ENCODE measurements around the gene RAB23. TPM values are rescaled to one million over a fixed set of nuclear protein-coding genes. Genes with fewer than 3 reads are reported as not detected.
A peak's percentile ranks its signal among the peaks of the same experiment; 100 is the strongest.

Gene RAB23
- total and polyA plus RNA-seq, 9 of the 15 experiments (the other 6 are each of a cell fraction or from before 2014, with no cell fraction given) = 3.4 to 18.0 (median 9.4) TPM

DNA sequence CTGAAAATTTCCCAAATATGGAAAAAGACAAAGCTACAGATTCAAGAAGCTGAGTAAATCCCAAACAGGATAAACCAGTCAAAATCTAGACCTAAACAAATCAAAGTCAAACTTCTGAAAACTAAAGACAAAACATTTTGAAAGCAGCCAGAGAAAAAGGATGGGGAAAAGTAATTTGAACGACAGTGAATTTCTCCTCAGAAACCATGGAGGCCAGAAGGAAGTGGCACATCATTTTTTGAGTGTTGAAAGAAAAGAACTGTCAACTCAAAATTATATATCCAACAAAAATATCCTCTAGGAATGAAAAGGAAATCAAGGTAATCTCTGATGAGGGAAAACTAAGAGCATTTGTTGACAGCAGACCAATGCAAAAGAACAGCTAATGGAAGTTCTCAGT lies 6.8 kb downstream of the RAB23 start:
- DNase-seq (ENCODE audit: extremely low read depth in 1 of 4, low spot score in 3 of 4) (no peak), FAIRE-seq (no peak), ATAC-seq (no peak)
- intact Hi-C loops (cut with micrococcal nuclease) (loop anchor here (5.0 kb wide), 1 partner anchor 123 kb away; the partner anchor contains the start of gene ZNF451), in situ Hi-C loops (cut with MboI) (no loop called here)
- Histone ChIP-seq H4K20me1 (replicated peaks; ENCODE audit: control insufficient read depth, insufficient read depth, low read length) (no peaks in the 10 kb centered on the region), H3K9ac (ENCODE audit: insufficient read depth in 1 of 2, low read depth in 2 of 2, low read length in 2 of 2) (no peak overlapping the region), H3K4me2 (ENCODE audit: insufficient read depth, low read length) (no peak overlapping the region), H3K4me1 (replicated peaks in 1 of 2; ENCODE audit: control insufficient read depth in 2 of 2, insufficient read depth in 2 of 2, low read length in 2 of 2) (peaks cover 4 to 16% of the 10 kb centered on the region in 2 experiments), H3K4me3 (no peak overlapping the region), H3K79me2 (ENCODE audit: control insufficient read depth, insufficient read depth, low read length) (peaks cover 98% of the 10 kb centered on the region), H3K9me3 (replicated peaks; ENCODE audit: control insufficient read depth, insufficient read depth, low read depth, low read length) (no peaks in the 10 kb centered on the region), H3K27ac (ENCODE audit: extremely low read depth, low read depth, low read length) (no peak overlapping the region), H3K27me3 (ENCODE audit: control insufficient read depth in 2 of 2, insufficient read depth in 2 of 2, low read length in 2 of 2) (no peaks in the 10 kb centered on the region), H3K36me3 (ENCODE audit: control insufficient read depth, insufficient read depth, low read length) (peaks cover 6% of the 10 kb centered on the region; the same call in 2 of the 3 replicates), H3K9me1 (ENCODE audit: control insufficient read depth, insufficient read depth, low read length) (no peaks in the 10 kb centered on the region), H2AFZ (ENCODE audit: low read depth, low read length) (no peak overlapping the region)
- TF ChIP-seq, protein P1, sequence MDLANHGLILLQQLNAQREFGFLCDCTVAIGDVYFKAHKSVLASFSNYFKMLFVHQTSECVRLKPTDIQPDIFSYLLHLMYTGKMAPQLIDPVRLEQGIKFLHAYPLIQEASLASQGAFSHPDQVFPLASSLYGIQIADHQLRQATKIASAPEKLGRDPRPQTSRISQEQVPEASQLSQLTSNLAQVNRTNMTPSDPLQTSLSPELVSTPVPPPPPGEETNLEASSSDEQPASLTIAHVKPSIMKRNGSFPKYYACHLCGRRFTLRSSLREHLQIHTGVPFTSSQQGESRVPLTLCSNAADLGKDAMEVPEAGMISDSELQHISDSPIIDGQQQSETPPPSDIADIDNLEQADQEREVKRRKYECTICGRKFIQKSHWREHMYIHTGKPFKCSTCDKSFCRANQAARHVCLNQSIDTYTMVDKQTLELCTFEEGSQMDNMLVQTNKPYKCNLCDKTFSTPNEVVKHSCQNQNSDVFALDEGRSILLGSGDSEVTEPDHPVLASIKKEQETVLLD (IDR thresholded peaks at IDR 0.05) = no peak
- TF ChIP-seq PHB2 (IDR thresholded peaks at IDR 0.05; ENCODE audit: low read depth) (no peak), HIVEP1 (CRISPR knock-in tag; IDR thresholded peaks at IDR 0.05) (no peak), RFX1 (IDR thresholded peaks at IDR 0.05) (no peak), CHD1 (IDR thresholded peaks at IDR 0.05; ENCODE audit: low read length) (no peak), TRIM28 (IDR thresholded peaks at IDR 0.05) (0 out of 2 replicates have a peak, but pooled peaks have one; percentile 41), ZNF408 (CRISPR knock-in tag; IDR thresholded peaks at IDR 0.05; ENCODE audit: low read depth) (no peak), CBX3 (IDR thresholded peaks at IDR 0.05; ENCODE audit: borderline replicate concordance in 1 of 2, low read length in 2 of 2) (peak in 1 of 2 experiments; percentile 74; a peak in 1 of 3 replicates)
- TF ChIP-seq, protein P2, sequence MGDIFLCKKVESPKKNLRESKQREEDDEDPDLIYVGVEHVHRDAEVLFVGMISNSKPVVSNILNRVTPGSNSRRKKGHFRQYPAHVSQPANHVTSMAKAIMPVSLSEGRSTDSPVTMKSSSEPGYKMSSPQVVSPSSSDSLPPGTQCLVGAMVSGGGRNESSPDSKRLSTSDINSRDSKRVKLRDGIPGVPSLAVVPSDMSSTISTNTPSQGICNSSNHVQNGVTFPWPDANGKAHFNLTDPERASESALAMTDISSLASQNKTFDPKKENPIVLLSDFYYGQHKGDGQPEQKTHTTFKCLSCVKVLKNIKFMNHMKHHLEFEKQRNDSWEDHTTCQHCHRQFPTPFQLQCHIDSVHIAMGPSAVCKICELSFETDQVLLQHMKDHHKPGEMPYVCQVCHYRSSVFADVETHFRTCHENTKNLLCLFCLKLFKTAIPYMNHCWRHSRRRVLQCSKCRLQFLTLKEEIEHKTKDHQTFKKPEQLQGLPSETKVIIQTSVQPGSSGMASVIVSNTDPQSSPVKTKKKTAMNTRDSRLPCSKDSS (IDR thresholded peaks at IDR 0.05; ENCODE audit: low read depth, partially characterized antibody) = peak; percentile 60
- TF ChIP-seq, protein P3, sequence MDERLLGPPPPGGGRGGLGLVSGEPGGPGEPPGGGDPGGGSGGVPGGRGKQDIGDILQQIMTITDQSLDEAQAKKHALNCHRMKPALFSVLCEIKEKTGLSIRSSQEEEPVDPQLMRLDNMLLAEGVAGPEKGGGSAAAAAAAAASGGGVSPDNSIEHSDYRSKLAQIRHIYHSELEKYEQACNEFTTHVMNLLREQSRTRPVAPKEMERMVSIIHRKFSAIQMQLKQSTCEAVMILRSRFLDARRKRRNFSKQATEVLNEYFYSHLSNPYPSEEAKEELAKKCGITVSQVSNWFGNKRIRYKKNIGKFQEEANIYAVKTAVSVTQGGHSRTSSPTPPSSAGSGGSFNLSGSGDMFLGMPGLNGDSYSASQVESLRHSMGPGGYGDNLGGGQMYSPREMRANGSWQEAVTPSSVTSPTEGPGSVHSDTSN (CRISPR knock-in tag; IDR thresholded peaks at IDR 0.05; ENCODE audit: low read depth) = no peak
- TF ChIP-seq, protein P3 (tag; conservative IDR thresholded peaks at IDR 0.05; ENCODE audit: low read depth) = peak; percentile 50
- ChIA-PET CTCF (ENCODE audit: low intra/inter-chr PET ratio) (no interaction called here), POLR2A (no interaction called here)
- WGBS (ENCODE audit: insufficient coverage, low coverage, missing lambda C conversion rate) = 29% methylated on average over 1 of the region's 1 CpG
- no TSS peak for BruUV-seq (replicated peaks)

All from K562 (cell line).